OCI-LY1 (cell line): Measurements from ENCODE around the gene RHEB.

ENCODE experiments used
- H2AFZ ChIP-seq: fragments of 200-600 bp; sonication (generic), shearing (Covaris generic); 2 replicates; pipeline ENCODE4 v1.6.0; 2014; ENCODE audit warnings: antibody characterized with exemption, mild to moderate bottlenecking, low read length
- H3F3A ChIP-seq: fragments of 200-600 bp; sonication (generic), shearing (Covaris generic); 2 replicates; pipeline ENCODE4 v1.6.0; 2014; ENCODE audit warnings: mild to moderate bottlenecking, antibody characterized with exemption, low read length, moderate library complexity; ENCODE audit not compliant: insufficient read depth
- H3K27ac ChIP-seq: fragments of 200-600 bp; sonication (generic); 2 replicates; pipeline ENCODE4 v1.5.1; 2014; ENCODE audit warnings: low read length, mixed run types, mild to moderate bottlenecking, low read depth; ENCODE audit not compliant: poor library complexity, severe bottlenecking
- H3K27me3 ChIP-seq: fragments of 200-600 bp; sonication (generic); 2 replicates; pipeline ENCODE4 v1.6.0; 2014; ENCODE audit warnings: antibody characterized with exemption, mild to moderate bottlenecking, low read length, moderate library complexity; ENCODE audit not compliant: insufficient read depth
- H3K36me3 ChIP-seq: fragments of 200-600 bp; sonication (generic); 2 replicates; pipeline ENCODE4 v1.6.1; 2014; ENCODE audit warnings: mild to moderate bottlenecking, antibody characterized with exemption, low read length, moderate library complexity, mixed read lengths; ENCODE audit not compliant: insufficient read depth
- H3K4me1 ChIP-seq: fragments of 200-600 bp; sonication (generic); 2 replicates; pipeline ENCODE4 v1.5.1; 2014; ENCODE audit warnings: mild to moderate bottlenecking, low read length, moderate library complexity; ENCODE audit not compliant: insufficient read depth, severe bottlenecking
- H3K4me2 ChIP-seq: fragments of 200-600 bp; sonication (generic), shearing (Covaris generic); 2 replicates; pipeline ENCODE4 v1.6.1; 2014; ENCODE audit warnings: low read length
- H3K4me3 ChIP-seq: fragments of 200-600 bp; sonication (generic); 2 replicates; pipeline ENCODE4 v1.5.1; 2014; ENCODE audit warnings: low read length, low read depth, mild to moderate bottlenecking, mixed read lengths; ENCODE audit not compliant: poor library complexity, severe bottlenecking
- H3K79me2 ChIP-seq: fragments of 200-600 bp; shearing (Covaris generic); 2 replicates; pipeline ENCODE4 v1.6.1; 2016; ENCODE audit warnings: mixed run types, low read length, mixed read lengths; ENCODE audit not compliant: insufficient read depth
- H3K9ac ChIP-seq: fragments of 200-600 bp; sonication (generic), shearing (Covaris generic); 2 replicates; pipeline ENCODE4 v1.6.1; 2014; ENCODE audit warnings: mild to moderate bottlenecking, low read length, mixed read lengths
- H3K9me2 ChIP-seq: fragments of 200-600 bp; sonication (generic), shearing (Covaris generic); 2 replicates; pipeline ENCODE4 v1.6.1; 2014; ENCODE audit warnings: low read depth, mild to moderate bottlenecking, low read length, mixed read lengths
- H3K9me3 ChIP-seq: fragments of 200-600 bp; shearing (Covaris generic); 2 replicates; pipeline ENCODE4 v1.6.1; 2014; ENCODE audit warnings: low read length, mixed read lengths
- H4K20me1 ChIP-seq: fragments of 200-600 bp; sonication (generic), shearing (Covaris generic); 2 replicates; pipeline ENCODE4 v1.6.0; 2016; ENCODE audit warnings: mild to moderate bottlenecking, low read length; ENCODE audit not compliant: insufficient read depth
- CTCF ChIP-seq: fragments of 200-600 bp; sonication (generic), shearing (Covaris generic); IDR thresholded peaks from 2 replicates; pipeline ENCODE4 v1.5.1; 2017; ENCODE audit warnings: mild to moderate bottlenecking, antibody characterized with exemption, low read length, moderate library complexity, mixed read lengths
- EZH2 ChIP-seq: fragments of 200-600 bp; sonication (generic), shearing (Covaris generic); IDR thresholded peaks from 2 replicates; pipeline ENCODE4 v1.8.0; 2017; ENCODE audit warnings: borderline replicate concordance, mixed run types, mild to moderate bottlenecking, antibody characterized with exemption, low read length, moderate library complexity, mixed read lengths

RHEB gene

GRCh38 chr7:151511946-151512345 is 7.7 kb downstream of the RHEB start:
- TF ChIP-seq EZH2, result no peak
- TF ChIP-seq CTCF, result no peak

GRCh38 chr7:151511270-151511669 is 8.4 kb downstream of the RHEB start:
- Histone ChIP-seq H2AFZ (no peak overlapping the region), H3K9me3 (peaks cover 51% of the 10 kb centered on the region), H3K4me2 (no peak overlapping the region), H3K36me3 (peaks cover 70% of the 10 kb centered on the region), H3K4me1 (no peaks in the 10 kb centered on the region), H3K27ac (no peak overlapping the region), H3K9ac (no peak overlapping the region), H3K79me2 (peaks cover 100% of the 10 kb centered on the region), H3K4me3 (no peak overlapping the region), H3K9me2 (no peaks in the 10 kb centered on the region), H3F3A (no peaks in the 10 kb centered on the region), H4K20me1 (no peaks in the 10 kb centered on the region), H3K27me3 (no peaks in the 10 kb centered on the region)
- TF ChIP-seq CTCF, result no peak
- no peak for TF ChIP-seq EZH2

More at GRCh38 chr7:151511946-151512345, 7.7 kb downstream of the RHEB start:
- H2AFZ ChIP-seq, result no peak overlapping the region
- peaks cover 3% of the 10 kb centered on the region for H3K4me1 ChIP-seq
- H3F3A ChIP-seq, result no peaks in the 10 kb centered on the region
- no peak overlapping the region for H3K4me3 ChIP-seq
- H4K20me1 ChIP-seq, result no peaks in the 10 kb centered on the region
- H3K9me3 ChIP-seq, result peaks cover 47% of the 10 kb centered on the region
- no peak overlapping the region for H3K9ac ChIP-seq
- no peaks in the 10 kb centered on the region for H3K27me3 ChIP-seq
- H3K9me2 ChIP-seq, result no peaks in the 10 kb centered on the region
- no peak overlapping the region for H3K4me2 ChIP-seq
- peaks cover 72% of the 10 kb centered on the region for H3K36me3 ChIP-seq
- H3K27ac ChIP-seq, result no peak overlapping the region
- H3K79me2 ChIP-seq, result peaks cover 100% of the 10 kb centered on the region

- H3K4me2 ChIP-seq, result no peak overlapping the region
- no peak overlapping the region for H3K27ac ChIP-seq
- no peaks in the 10 kb centered on the region for H3K4me1 ChIP-seq
- no peak for TF ChIP-seq CTCF
- TF ChIP-seq EZH2, result no peak
- no peaks in the 10 kb centered on the region for H3F3A ChIP-seq
- peaks cover 57% of the 10 kb centered on the region for H3K36me3 ChIP-seq
- H3K4me3 ChIP-seq, result no peak overlapping the region
- H3K27me3 ChIP-seq, result no peaks in the 10 kb centered on the region
- H3K9me3 ChIP-seq, result peaks cover 41% of the 10 kb centered on the region
- H3K9me2 ChIP-seq, result no peaks in the 10 kb centered on the region
- no peak overlapping the region for H2AFZ ChIP-seq
- H3K9ac ChIP-seq, result no peak overlapping the region
- peaks cover 100% of the 10 kb centered on the region for H3K79me2 ChIP-seq
- no peaks in the 10 kb centered on the region for H4K20me1 ChIP-seq
These were observed 9.9 kb downstream of the RHEB start for GRCh38 chr7:151509670-151510333.
